H9 (cell line): ENCODE results near the gene MUC22. TPM values are rescaled to one million over a fixed set of nuclear protein-coding genes. Genes with fewer than 3 reads are reported as not detected.

ENCODE experiments used
- DNase-seq: peaks from one replicate; pipeline ENCODE4 v3.0.0-alpha.2; 2017
- H2AFZ ChIP-seq: one replicate; pipeline ENCODE4 v1.6.1; 2013; ENCODE audit warnings: mild to moderate bottlenecking, low read length, control low read depth, moderate library complexity
- H2AK5ac ChIP-seq: 2 replicates; pipeline ENCODE4 v1.6.1; 2013; ENCODE audit warnings: low read length, control low read depth, mixed read lengths; ENCODE audit not compliant: insufficient read length
- H2BK120ac ChIP-seq: one replicate; pipeline ENCODE4 v1.6.1; 2013; ENCODE audit warnings: low read depth, mild to moderate bottlenecking, low read length, control low read depth, inconsistent platforms; ENCODE audit not compliant: poor library complexity, severe bottlenecking
- H2BK12ac ChIP-seq: 2 replicates; pipeline ENCODE4 v1.6.1; 2013; ENCODE audit warnings: low read length, control low read depth, mixed read lengths, low read depth; ENCODE audit not compliant: insufficient read length
- H2BK15ac ChIP-seq: 2 replicates; pipeline ENCODE4 v1.6.1; 2013; ENCODE audit warnings: low read depth, low read length, control low read depth
- H2BK20ac ChIP-seq: one replicate; pipeline ENCODE4 v1.6.1; 2013; ENCODE audit warnings: low read depth, mild to moderate bottlenecking, low read length, control low read depth, inconsistent platforms; ENCODE audit not compliant: poor library complexity, severe bottlenecking
- H2BK5ac ChIP-seq: 2 replicates; pipeline ENCODE4 v1.6.1; 2013; ENCODE audit warnings: low read length, control low read depth, mixed read lengths; ENCODE audit not compliant: insufficient read length
- H3K14ac ChIP-seq: 2 replicates; pipeline ENCODE4 v1.6.1; 2013; ENCODE audit warnings: low read length, control low read depth; ENCODE audit not compliant: insufficient read depth
- H3K18ac ChIP-seq: 2 replicates; pipeline ENCODE4 v1.6.1; 2013; ENCODE audit warnings: low read depth, mild to moderate bottlenecking, mixed read lengths, low read length, control low read depth; ENCODE audit not compliant: insufficient read length
- H3K23ac ChIP-seq: 2 replicates; pipeline ENCODE4 v1.6.1; 2013; ENCODE audit warnings: low read length, control low read depth, mixed read lengths, low read depth; ENCODE audit not compliant: insufficient read length
- H3K23me2 ChIP-seq: 2 replicates; pipeline ENCODE4 v1.6.1; 2013; ENCODE audit warnings: low read depth, mild to moderate bottlenecking, mixed read lengths, low read length, control low read depth; ENCODE audit not compliant: insufficient read length, poor library complexity, severe bottlenecking
- H3K27ac ChIP-seq: 2 replicates; pipeline ENCODE4 v1.5.1; 2013; ENCODE audit warnings: low read length, control low read depth, mixed read lengths, low read depth; ENCODE audit not compliant: insufficient read length
- H3K27me3 ChIP-seq: 2 replicates; pipeline ENCODE4 v1.6.1; 2013; ENCODE audit warnings: low read length, control low read depth, inconsistent platforms; ENCODE audit not compliant: insufficient read depth
- H3K4ac ChIP-seq: 2 replicates; pipeline ENCODE4 v1.6.1; 2013; ENCODE audit warnings: low read depth, mild to moderate bottlenecking, control low read depth, inconsistent platforms, low read length, moderate library complexity
- H3K4me1 ChIP-seq: 2 replicates; pipeline ENCODE4 v1.6.1; 2013; ENCODE audit warnings: low read length, control low read depth, inconsistent platforms; ENCODE audit not compliant: insufficient read depth
- H3K4me2 ChIP-seq: 2 replicates; pipeline ENCODE4 v1.6.1; 2013; ENCODE audit warnings: low read length, control low read depth, mixed read lengths; ENCODE audit not compliant: insufficient read length, insufficient read depth
- H3K56ac ChIP-seq: 2 replicates; pipeline ENCODE4 v1.6.1; 2013; ENCODE audit warnings: low read depth, mild to moderate bottlenecking, mixed read lengths, low read length, control low read depth; ENCODE audit not compliant: insufficient read length
- H3K79me1 ChIP-seq: 2 replicates; pipeline ENCODE4 v1.6.1; 2013; ENCODE audit warnings: low read depth, mild to moderate bottlenecking, moderate library complexity, low read length, control low read depth, inconsistent platforms; ENCODE audit not compliant: insufficient read depth, poor library complexity, severe bottlenecking
- H3K79me2 ChIP-seq: 2 replicates; pipeline ENCODE4 v1.6.1; 2013; ENCODE audit warnings: low read length, control low read depth, inconsistent platforms; ENCODE audit not compliant: insufficient read depth
- H3K9ac ChIP-seq: 2 replicates; pipeline ENCODE4 v1.6.1; 2013; ENCODE audit warnings: low read length, control low read depth, mixed read lengths; ENCODE audit not compliant: insufficient read length; ENCODE audit errors: extremely low read depth
- H3K9me3 ChIP-seq: one replicate; pipeline ENCODE4 v1.6.1; 2013; ENCODE audit warnings: low read depth, low read length, inconsistent platforms; ENCODE audit not compliant: control insufficient read depth
- H3T11ph ChIP-seq: one replicate; pipeline ENCODE4 v1.6.1; 2013; ENCODE audit warnings: mild to moderate bottlenecking, low read length, control low read depth, inconsistent platforms
- H4K20me1 ChIP-seq: one replicate; pipeline ENCODE4 v1.6.1; 2013; ENCODE audit not compliant: control insufficient read depth, insufficient read length, insufficient read depth
- H4K5ac ChIP-seq: 2 replicates; pipeline ENCODE4 v1.6.1; 2013; ENCODE audit warnings: low read depth, mild to moderate bottlenecking, mixed read lengths, low read length, control low read depth; ENCODE audit not compliant: insufficient read length
- H4K8ac ChIP-seq: replicated peaks from 2 replicates; pipeline ENCODE4 v1.6.1; 2013; ENCODE audit warnings: low read length, control low read depth, mixed read lengths, low read depth; ENCODE audit not compliant: insufficient read length
- H4K91ac ChIP-seq: 2 replicates; pipeline ENCODE4 v1.6.1; 2013; ENCODE audit warnings: low read depth, mild to moderate bottlenecking, moderate library complexity, mixed read lengths, low read length, control low read depth; ENCODE audit not compliant: insufficient read length
- H3K27ac Mint-ChIP-seq, 3 experiments: 2 replicates in 2 of 3; 3 replicates in 1 of 3; pipeline ENCODE4 v1.8.0; 2020 to 2021; ENCODE audit warnings: mixed read lengths in 3 of 3, mild to moderate bottlenecking in 1 of 3, moderate library complexity in 1 of 3
- H3K27me3 Mint-ChIP-seq: 2 replicates; pipeline ENCODE4 v1.8.0; 2021; ENCODE audit warnings: low read depth, mild to moderate bottlenecking, moderate library complexity, mixed read lengths
- H3K36me3 Mint-ChIP-seq, 3 experiments: 2 replicates in 2 of 3; 3 replicates in 1 of 3; pipeline ENCODE4 v1.8.0; 2020 to 2021; ENCODE audit warnings: low read depth in 3 of 3, mixed read lengths in 3 of 3; ENCODE audit not compliant: insufficient read depth in 1 of 3
- H3K4me1 Mint-ChIP-seq, 2 experiments: 2 replicates each; pipeline ENCODE4 v1.8.0; 2020; ENCODE audit warnings: mixed read lengths in 2 of 2
- H3K4me3 Mint-ChIP-seq, 2 experiments: 2 replicates in 1 of 2; 3 replicates in 1 of 2; pipeline ENCODE4 v1.8.0; 2020 to 2021; ENCODE audit warnings: mild to moderate bottlenecking in 2 of 2, mixed read lengths in 2 of 2, moderate library complexity in 1 of 2
- H3K9me3 Mint-ChIP-seq, 2 experiments: 2 replicates in 1 of 2; 3 replicates in 1 of 2; pipeline ENCODE4 v1.8.0; 2020; ENCODE audit warnings: mild to moderate bottlenecking in 2 of 2, mixed read lengths in 2 of 2, moderate library complexity in 1 of 2
- WGBS: extraction: QIAGEN DNeasy Blood & Tissue Kit; methylation state at CpG from one replicate; pipeline ENCODE4 v1.1.7; 2013; ENCODE audit warnings: missing lambda C conversion rate, low lambda C conversion rate, mixed read lengths; ENCODE audit not compliant: insufficient read length; ENCODE audit errors: extremely low coverage; 5-methylcytosine and 5-hydroxymethylcytosine counted together
- total RNA-seq: library from RNA; stranded (reverse); gene quantifications from 2 replicates; pipeline ENCODE4 v1.2.1, GENCODE V29; 2021
- TF ChIP-seq, protein P1 (sequence below): fragments of 200-600 bp; sonication (generic); conservative IDR thresholded peaks from 3 replicates; pipeline ENCODE4 v1.8.0; 2021; ENCODE audit warnings: antibody characterized with exemption, mild to moderate bottlenecking

Gene MUC22
- total RNA-seq, 1 experiment from 2014 or later = not detected

DNA sequence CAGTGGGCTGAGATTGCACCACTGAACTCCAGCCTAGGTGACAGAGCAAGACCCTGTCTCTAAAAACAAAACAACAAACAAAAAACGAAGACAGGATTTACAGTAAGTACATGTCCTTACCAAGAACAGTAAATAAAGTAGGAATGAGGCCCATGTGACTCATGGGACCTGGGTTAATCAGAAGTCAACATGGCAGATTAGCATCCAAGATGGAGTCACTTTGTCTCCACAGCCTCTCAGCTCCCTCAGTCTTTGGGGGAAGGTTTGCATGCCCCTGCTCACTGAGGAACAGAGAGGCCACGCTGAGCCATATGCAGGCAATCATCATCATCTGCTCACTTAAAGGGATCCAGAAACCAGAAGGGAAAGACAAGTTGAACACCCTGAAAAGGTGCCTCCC is 7.8 kb upstream of the MUC22 start:
- H3K36me3 Mint-ChIP-seq = no peaks in the 10 kb centered on the region; a peak in 1 of 7 replicates
- H4K91ac ChIP-seq = no peak overlapping the region

More for the DNA sequence above, 7.8 kb upstream of the MUC22 start:
- Histone ChIP-seq H3K14ac (no peak overlapping the region), H2BK120ac (no peak overlapping the region), H3K4me1 (no peaks in the 10 kb centered on the region), H2BK5ac (no peak overlapping the region), H2AK5ac (no peak overlapping the region), H2BK20ac (no peak overlapping the region), H3K23ac (no peak overlapping the region), H4K5ac (no peak overlapping the region), H3K27me3 (no peaks in the 10 kb centered on the region), H4K20me1 (no peaks in the 10 kb centered on the region), H2AFZ (no peak overlapping the region), H3K79me1 (no peaks in the 10 kb centered on the region), H3K4me2 (no peak overlapping the region), H2BK15ac (no peak overlapping the region), H4K8ac (no peak overlapping the region), H3K79me2 (no peaks in the 10 kb centered on the region), H3K23me2 (no peaks in the 10 kb centered on the region), H3K9me3 (no peaks in the 10 kb centered on the region), H3K18ac (no peak overlapping the region), H3K9ac (no peak overlapping the region), H2BK12ac (no peak overlapping the region), H3T11ph (no peak overlapping the region), H3K27ac (no peak overlapping the region), H3K56ac (no peak overlapping the region), H3K4ac (no peak overlapping the region)
- no CpG with 5 or more reads among the region's 2 CpGs for WGBS
- no peak for DNase-seq
- H3K4me3 Mint-ChIP-seq = no peak overlapping the region
- H3K9me3 Mint-ChIP-seq = peaks cover 3 to 8% of the 10 kb centered on the region in 2 experiments; a peak in 4 of 5 replicates
- no peaks in the 10 kb centered on the region for H3K4me1 Mint-ChIP-seq
- TF ChIP-seq, protein P1, sequence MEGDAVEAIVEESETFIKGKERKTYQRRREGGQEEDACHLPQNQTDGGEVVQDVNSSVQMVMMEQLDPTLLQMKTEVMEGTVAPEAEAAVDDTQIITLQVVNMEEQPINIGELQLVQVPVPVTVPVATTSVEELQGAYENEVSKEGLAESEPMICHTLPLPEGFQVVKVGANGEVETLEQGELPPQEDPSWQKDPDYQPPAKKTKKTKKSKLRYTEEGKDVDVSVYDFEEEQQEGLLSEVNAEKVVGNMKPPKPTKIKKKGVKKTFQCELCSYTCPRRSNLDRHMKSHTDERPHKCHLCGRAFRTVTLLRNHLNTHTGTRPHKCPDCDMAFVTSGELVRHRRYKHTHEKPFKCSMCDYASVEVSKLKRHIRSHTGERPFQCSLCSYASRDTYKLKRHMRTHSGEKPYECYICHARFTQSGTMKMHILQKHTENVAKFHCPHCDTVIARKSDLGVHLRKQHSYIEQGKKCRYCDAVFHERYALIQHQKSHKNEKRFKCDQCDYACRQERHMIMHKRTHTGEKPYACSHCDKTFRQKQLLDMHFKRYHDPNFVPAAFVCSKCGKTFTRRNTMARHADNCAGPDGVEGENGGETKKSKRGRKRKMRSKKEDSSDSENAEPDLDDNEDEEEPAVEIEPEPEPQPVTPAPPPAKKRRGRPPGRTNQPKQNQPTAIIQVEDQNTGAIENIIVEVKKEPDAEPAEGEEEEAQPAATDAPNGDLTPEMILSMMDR = no peak
- H3K27me3 Mint-ChIP-seq = no peaks in the 10 kb centered on the region; the same call in none of the 2 replicates
- H3K27ac Mint-ChIP-seq = no peak overlapping the region
